ENCODE results near the gene GIPC2.

GRCh38 chr1:78009836-78010235, 35.9 kb upstream of the GIPC2 start:
- no peak for TF ChIP-seq POLR2A (IDR thresholded peaks at IDR 0.05)
- TF ChIP-seq CTCF (IDR thresholded peaks at IDR 0.05) = no peak
- no peak for TF ChIP-seq POLR2AphosphoS5 (IDR thresholded peaks at IDR 0.05)
- no peak for TF ChIP-seq EP300 (IDR thresholded peaks at IDR 0.05; ENCODE audit: low read depth)
